H1 (cell line): ENCODE data around the gene PPP1CA.

ENCODE experiments used
- CBX8 ChIP-seq: fragments of 300-800, 300-1000 bp; sonication (generic); IDR thresholded peaks from 2 replicates; pipeline ENCODE4 v1.7.1; 2016; ENCODE audit warnings: low read depth, low read length, borderline replicate concordance
- CREB1 ChIP-seq: IDR thresholded peaks from 2 replicates; pipeline ENCODE4 v1.6.1; 2012; ENCODE audit warnings: inconsistent platforms
- EZH2 ChIP-seq: fragments of 200-600 bp; sonication (generic); IDR thresholded peaks from 2 replicates; pipeline ENCODE4 v1.7.1; 2012; ENCODE audit warnings: low read depth, mild to moderate bottlenecking, moderate library complexity, low read length, inconsistent platforms; ENCODE audit not compliant: severe bottlenecking
- NRF1 ChIP-seq: IDR thresholded peaks from 2 replicates; pipeline ENCODE4 v1.6.1; 2011; ENCODE audit warnings: mild to moderate bottlenecking, low read depth, low read length, improper control_type of control experiment
- POLR2A ChIP-seq, 2 experiments: IDR thresholded peaks; 1 replicate in 1 of 2; 2 replicates in 1 of 2; pipeline ENCODE4 v1.6.1; 2011; ENCODE audit warnings: low read depth in 2 of 2, low read length in 2 of 2, mild to moderate bottlenecking in 2 of 2; ENCODE audit errors: control extremely low read depth in 1 of 2
- POLR2AphosphoS5 ChIP-seq: IDR thresholded peaks from 2 replicates; pipeline ENCODE4 v1.6.1; 2011; ENCODE audit warnings: low read depth, low read length
- RAD21 ChIP-seq, 2 experiments: IDR thresholded peaks in 1 of 2; conservative IDR thresholded peaks in 1 of 2; 2 replicates each; pipeline ENCODE4 v1.6.1; 2011; ENCODE audit warnings: low read depth in 2 of 2, low read length in 2 of 2, improper control_type of control experiment in 1 of 2, inconsistent platforms in 1 of 2, mild to moderate bottlenecking in 1 of 2, moderate library complexity in 1 of 2
- SRF ChIP-seq: IDR thresholded peaks from 2 replicates; pipeline ENCODE4 v1.6.1; 2011; ENCODE audit warnings: mild to moderate bottlenecking, low read depth, low read length, moderate library complexity
- YY1 ChIP-seq: IDR thresholded peaks from 2 replicates; pipeline ENCODE4 v1.6.1; 2011; ENCODE audit warnings: low read depth, mild to moderate bottlenecking, low read length
- ZNF274 ChIP-seq: IDR thresholded peaks from 2 replicates; pipeline ENCODE4 v1.7.0; 2012; ENCODE audit warnings: low read length, borderline replicate concordance; ENCODE audit errors: extremely low read depth
- TF ChIP-seq, protein P1 (sequence below): IDR thresholded peaks from 2 replicates; pipeline ENCODE4 v1.6.1; 2012; ENCODE audit warnings: inconsistent platforms
- TF ChIP-seq, protein P2 (sequence below), 3 experiments: IDR thresholded peaks; 1 replicate in 2 of 3; 2 replicates in 1 of 3; pipeline versions ENCODE4 v1.5.1 to v1.6.1; 2011; ENCODE audit warnings: low read length in 3 of 3, mild to moderate bottlenecking in 3 of 3, inconsistent platforms in 2 of 3, low read depth in 1 of 3, moderate library complexity in 1 of 3; ENCODE audit not compliant: insufficient read depth in 1 of 3; ENCODE audit errors: control extremely low read depth in 1 of 3

DNA sequence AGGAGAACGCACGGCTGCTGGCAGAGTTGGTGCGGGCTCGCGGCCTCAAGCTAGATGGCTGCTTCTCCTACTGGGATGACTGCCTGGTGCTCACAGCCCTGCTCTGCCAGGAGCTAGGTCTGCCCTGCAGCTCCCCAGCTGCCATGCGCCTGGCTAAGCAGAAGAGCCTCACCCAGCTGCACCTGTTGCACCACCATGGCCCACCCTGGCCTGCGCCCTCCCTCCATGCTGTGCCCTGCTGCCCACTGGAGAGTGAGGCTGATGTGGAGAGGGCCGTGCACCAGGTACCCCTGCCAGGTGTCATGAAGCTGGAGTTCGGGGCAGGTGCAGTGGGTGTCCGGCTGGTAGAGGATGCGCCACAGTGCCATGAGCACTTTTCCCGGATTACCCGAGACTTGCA, 21.8 kb upstream of the PPP1CA start:
- TF ChIP-seq POLR2A (IDR thresholded peaks at IDR 0.05; ENCODE audit: control extremely low read depth in 1 of 2, low read depth in 2 of 2, low read length in 2 of 2), result no peak
- no peak for TF ChIP-seq CBX8
- no peak for TF ChIP-seq RAD21 (IDR thresholded peaks at IDR 0.05 in 1 of 2, conservative IDR thresholded peaks at IDR 0.05 in 1 of 2; ENCODE audit: low read depth in 2 of 2, low read length in 2 of 2)
- no peak for TF ChIP-seq CREB1
- TF ChIP-seq EZH2, result no peak
- TF ChIP-seq, protein P1, sequence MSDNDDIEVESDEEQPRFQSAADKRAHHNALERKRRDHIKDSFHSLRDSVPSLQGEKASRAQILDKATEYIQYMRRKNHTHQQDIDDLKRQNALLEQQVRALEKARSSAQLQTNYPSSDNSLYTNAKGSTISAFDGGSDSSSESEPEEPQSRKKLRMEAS, result no peak
- no peak for TF ChIP-seq SRF
- no peak for TF ChIP-seq POLR2AphosphoS5
- TF ChIP-seq NRF1, result no peak
- TF ChIP-seq ZNF274, result no peak
- TF ChIP-seq, protein P2, sequence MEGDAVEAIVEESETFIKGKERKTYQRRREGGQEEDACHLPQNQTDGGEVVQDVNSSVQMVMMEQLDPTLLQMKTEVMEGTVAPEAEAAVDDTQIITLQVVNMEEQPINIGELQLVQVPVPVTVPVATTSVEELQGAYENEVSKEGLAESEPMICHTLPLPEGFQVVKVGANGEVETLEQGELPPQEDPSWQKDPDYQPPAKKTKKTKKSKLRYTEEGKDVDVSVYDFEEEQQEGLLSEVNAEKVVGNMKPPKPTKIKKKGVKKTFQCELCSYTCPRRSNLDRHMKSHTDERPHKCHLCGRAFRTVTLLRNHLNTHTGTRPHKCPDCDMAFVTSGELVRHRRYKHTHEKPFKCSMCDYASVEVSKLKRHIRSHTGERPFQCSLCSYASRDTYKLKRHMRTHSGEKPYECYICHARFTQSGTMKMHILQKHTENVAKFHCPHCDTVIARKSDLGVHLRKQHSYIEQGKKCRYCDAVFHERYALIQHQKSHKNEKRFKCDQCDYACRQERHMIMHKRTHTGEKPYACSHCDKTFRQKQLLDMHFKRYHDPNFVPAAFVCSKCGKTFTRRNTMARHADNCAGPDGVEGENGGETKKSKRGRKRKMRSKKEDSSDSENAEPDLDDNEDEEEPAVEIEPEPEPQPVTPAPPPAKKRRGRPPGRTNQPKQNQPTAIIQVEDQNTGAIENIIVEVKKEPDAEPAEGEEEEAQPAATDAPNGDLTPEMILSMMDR (IDR thresholded peaks at IDR 0.05; ENCODE audit: control extremely low read depth in 1 of 3, insufficient read depth in 1 of 3, low read depth in 1 of 3, low read length in 3 of 3), result no peak
- TF ChIP-seq YY1, result no peak
